PC-3 (cell line): Measurements from ENCODE around the gene MNT.

Experiments
- EZH2 ChIP-seq: fragments of 300-600 bp; sonication (generic); IDR thresholded peaks from one replicate; pipeline ENCODE4 v1.6.1; 2017; ENCODE audit warnings: antibody characterized with exemption, mild to moderate bottlenecking, low read length; ENCODE audit not compliant: unreplicated experiment
- TF ChIP-seq, protein P1 (sequence below): fragments of 300-600 bp; sonication (generic); conservative IDR thresholded peaks from 2 replicates; pipeline ENCODE4 v1.5.1; 2017; ENCODE audit warnings: antibody characterized with exemption, low read depth, mild to moderate bottlenecking, low read length

DNA sequence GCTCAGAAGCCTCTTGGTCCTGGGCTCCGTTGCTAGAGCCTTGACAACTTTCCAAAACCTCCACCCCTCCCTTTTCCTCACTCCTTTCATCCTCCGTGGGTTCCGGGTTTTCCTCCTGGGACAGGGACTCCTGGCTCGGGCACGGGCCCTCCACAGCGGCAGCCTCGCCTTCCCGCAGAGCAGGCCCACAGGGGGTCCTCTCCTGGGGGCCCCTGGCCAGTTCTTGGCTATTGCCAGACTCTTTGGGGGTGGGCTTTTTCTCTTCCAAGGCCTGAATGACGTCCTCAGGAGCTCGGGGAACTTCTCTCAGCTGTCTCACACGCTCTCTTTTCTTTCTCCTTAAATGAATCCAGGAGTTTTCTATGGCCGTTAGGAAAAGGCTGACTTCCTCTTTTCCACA lies 19.3 kb upstream of the MNT start:
- TF ChIP-seq, protein P1, sequence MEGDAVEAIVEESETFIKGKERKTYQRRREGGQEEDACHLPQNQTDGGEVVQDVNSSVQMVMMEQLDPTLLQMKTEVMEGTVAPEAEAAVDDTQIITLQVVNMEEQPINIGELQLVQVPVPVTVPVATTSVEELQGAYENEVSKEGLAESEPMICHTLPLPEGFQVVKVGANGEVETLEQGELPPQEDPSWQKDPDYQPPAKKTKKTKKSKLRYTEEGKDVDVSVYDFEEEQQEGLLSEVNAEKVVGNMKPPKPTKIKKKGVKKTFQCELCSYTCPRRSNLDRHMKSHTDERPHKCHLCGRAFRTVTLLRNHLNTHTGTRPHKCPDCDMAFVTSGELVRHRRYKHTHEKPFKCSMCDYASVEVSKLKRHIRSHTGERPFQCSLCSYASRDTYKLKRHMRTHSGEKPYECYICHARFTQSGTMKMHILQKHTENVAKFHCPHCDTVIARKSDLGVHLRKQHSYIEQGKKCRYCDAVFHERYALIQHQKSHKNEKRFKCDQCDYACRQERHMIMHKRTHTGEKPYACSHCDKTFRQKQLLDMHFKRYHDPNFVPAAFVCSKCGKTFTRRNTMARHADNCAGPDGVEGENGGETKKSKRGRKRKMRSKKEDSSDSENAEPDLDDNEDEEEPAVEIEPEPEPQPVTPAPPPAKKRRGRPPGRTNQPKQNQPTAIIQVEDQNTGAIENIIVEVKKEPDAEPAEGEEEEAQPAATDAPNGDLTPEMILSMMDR: no peak
- no peak for TF ChIP-seq EZH2
